HL-60 (cell line): ENCODE results near the gene TTC34.

Experiments
- GABPA ChIP-seq: IDR thresholded peaks from 2 replicates; pipeline ENCODE4 v1.6.1; 2012; ENCODE audit warnings: low read depth
- POLR2AphosphoS5 ChIP-seq: IDR thresholded peaks from 2 replicates; pipeline ENCODE4 v1.6.1; 2012; ENCODE audit warnings: low read depth
- TF ChIP-seq, protein P1 (sequence below): IDR thresholded peaks from one replicate; pipeline ENCODE4 v1.5.1; 2011; ENCODE audit warnings: low read length, control low read depth, inconsistent platforms; ENCODE audit not compliant: insufficient read depth
- TF ChIP-seq, protein P2 (sequence below): IDR thresholded peaks from 2 replicates; pipeline ENCODE4 v1.6.1; 2012; ENCODE audit warnings: low read depth; ENCODE audit not compliant: insufficient replicate concordance

DNA sequence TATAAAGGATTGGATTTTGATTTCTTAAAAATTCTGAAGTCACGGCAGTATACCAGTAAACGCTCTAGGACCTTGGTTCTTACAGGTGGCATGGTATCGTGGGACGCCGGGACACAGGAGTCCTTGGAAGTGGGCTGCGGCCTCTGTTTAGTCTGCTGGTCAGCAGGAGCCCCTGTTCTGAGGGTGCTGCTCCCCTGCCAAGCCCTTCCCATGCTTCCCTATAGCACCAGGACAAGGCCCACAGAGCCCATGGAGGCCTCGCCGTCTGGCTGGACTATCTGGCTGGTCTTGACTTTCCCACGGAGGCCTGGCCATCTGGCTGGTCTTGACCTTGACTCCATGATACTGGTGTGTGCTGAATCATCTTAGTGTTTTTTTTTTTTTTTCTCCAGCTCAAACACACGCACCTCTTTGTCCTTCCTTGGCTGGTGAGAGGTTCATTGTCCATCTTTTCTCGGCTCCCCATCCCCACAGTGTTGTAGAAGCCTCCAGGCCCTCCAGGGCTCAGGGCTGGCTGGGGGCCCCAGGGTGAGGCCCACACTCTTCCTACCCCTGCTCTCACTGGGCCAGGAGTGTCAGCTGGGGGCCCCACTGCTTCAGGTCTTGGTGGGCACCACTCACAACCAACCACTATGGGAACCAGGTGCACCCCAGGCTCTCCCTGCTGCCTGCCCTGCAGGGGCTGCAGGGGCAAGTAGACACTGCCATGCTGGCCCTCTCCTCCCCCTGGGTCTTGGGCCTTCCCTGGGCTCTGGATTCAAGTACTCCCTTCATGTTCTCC lies 16.5 kb upstream of the TTC34 start:
- TF ChIP-seq, protein P1, sequence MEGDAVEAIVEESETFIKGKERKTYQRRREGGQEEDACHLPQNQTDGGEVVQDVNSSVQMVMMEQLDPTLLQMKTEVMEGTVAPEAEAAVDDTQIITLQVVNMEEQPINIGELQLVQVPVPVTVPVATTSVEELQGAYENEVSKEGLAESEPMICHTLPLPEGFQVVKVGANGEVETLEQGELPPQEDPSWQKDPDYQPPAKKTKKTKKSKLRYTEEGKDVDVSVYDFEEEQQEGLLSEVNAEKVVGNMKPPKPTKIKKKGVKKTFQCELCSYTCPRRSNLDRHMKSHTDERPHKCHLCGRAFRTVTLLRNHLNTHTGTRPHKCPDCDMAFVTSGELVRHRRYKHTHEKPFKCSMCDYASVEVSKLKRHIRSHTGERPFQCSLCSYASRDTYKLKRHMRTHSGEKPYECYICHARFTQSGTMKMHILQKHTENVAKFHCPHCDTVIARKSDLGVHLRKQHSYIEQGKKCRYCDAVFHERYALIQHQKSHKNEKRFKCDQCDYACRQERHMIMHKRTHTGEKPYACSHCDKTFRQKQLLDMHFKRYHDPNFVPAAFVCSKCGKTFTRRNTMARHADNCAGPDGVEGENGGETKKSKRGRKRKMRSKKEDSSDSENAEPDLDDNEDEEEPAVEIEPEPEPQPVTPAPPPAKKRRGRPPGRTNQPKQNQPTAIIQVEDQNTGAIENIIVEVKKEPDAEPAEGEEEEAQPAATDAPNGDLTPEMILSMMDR: no peak
- no peak for TF ChIP-seq POLR2AphosphoS5
- TF ChIP-seq, protein P2, sequence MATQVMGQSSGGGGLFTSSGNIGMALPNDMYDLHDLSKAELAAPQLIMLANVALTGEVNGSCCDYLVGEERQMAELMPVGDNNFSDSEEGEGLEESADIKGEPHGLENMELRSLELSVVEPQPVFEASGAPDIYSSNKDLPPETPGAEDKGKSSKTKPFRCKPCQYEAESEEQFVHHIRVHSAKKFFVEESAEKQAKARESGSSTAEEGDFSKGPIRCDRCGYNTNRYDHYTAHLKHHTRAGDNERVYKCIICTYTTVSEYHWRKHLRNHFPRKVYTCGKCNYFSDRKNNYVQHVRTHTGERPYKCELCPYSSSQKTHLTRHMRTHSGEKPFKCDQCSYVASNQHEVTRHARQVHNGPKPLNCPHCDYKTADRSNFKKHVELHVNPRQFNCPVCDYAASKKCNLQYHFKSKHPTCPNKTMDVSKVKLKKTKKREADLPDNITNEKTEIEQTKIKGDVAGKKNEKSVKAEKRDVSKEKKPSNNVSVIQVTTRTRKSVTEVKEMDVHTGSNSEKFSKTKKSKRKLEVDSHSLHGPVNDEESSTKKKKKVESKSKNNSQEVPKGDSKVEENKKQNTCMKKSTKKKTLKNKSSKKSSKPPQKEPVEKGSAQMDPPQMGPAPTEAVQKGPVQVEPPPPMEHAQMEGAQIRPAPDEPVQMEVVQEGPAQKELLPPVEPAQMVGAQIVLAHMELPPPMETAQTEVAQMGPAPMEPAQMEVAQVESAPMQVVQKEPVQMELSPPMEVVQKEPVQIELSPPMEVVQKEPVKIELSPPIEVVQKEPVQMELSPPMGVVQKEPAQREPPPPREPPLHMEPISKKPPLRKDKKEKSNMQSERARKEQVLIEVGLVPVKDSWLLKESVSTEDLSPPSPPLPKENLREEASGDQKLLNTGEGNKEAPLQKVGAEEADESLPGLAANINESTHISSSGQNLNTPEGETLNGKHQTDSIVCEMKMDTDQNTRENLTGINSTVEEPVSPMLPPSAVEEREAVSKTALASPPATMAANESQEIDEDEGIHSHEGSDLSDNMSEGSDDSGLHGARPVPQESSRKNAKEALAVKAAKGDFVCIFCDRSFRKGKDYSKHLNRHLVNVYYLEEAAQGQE: no peak
- TF ChIP-seq GABPA: no peak
